OCI-LY1 (cell line): Measurements from ENCODE around the gene HIVEP2.

Experiments used
- H2AFZ ChIP-seq: fragments of 200-600 bp; sonication (generic), shearing (Covaris generic); 2 replicates; pipeline ENCODE4 v1.6.0; 2014; ENCODE audit warnings: antibody characterized with exemption, mild to moderate bottlenecking, low read length
- H3F3A ChIP-seq: fragments of 200-600 bp; sonication (generic), shearing (Covaris generic); 2 replicates; pipeline ENCODE4 v1.6.0; 2014; ENCODE audit warnings: mild to moderate bottlenecking, antibody characterized with exemption, low read length, moderate library complexity; ENCODE audit not compliant: insufficient read depth
- H3K27ac ChIP-seq: fragments of 200-600 bp; sonication (generic); 2 replicates; pipeline ENCODE4 v1.5.1; 2014; ENCODE audit warnings: low read length, mixed run types, mild to moderate bottlenecking, low read depth; ENCODE audit not compliant: poor library complexity, severe bottlenecking
- H3K27me3 ChIP-seq: fragments of 200-600 bp; sonication (generic); 2 replicates; pipeline ENCODE4 v1.6.0; 2014; ENCODE audit warnings: antibody characterized with exemption, mild to moderate bottlenecking, low read length, moderate library complexity; ENCODE audit not compliant: insufficient read depth
- H3K36me3 ChIP-seq: fragments of 200-600 bp; sonication (generic); 2 replicates; pipeline ENCODE4 v1.6.1; 2014; ENCODE audit warnings: mild to moderate bottlenecking, antibody characterized with exemption, low read length, moderate library complexity, mixed read lengths; ENCODE audit not compliant: insufficient read depth
- H3K4me1 ChIP-seq: fragments of 200-600 bp; sonication (generic); 2 replicates; pipeline ENCODE4 v1.5.1; 2014; ENCODE audit warnings: mild to moderate bottlenecking, low read length, moderate library complexity; ENCODE audit not compliant: insufficient read depth, severe bottlenecking
- H3K4me2 ChIP-seq: fragments of 200-600 bp; sonication (generic), shearing (Covaris generic); 2 replicates; pipeline ENCODE4 v1.6.1; 2014; ENCODE audit warnings: low read length
- H3K4me3 ChIP-seq: fragments of 200-600 bp; sonication (generic); 2 replicates; pipeline ENCODE4 v1.5.1; 2014; ENCODE audit warnings: low read length, low read depth, mild to moderate bottlenecking, mixed read lengths; ENCODE audit not compliant: poor library complexity, severe bottlenecking
- H3K79me2 ChIP-seq: fragments of 200-600 bp; shearing (Covaris generic); 2 replicates; pipeline ENCODE4 v1.6.1; 2016; ENCODE audit warnings: mixed run types, low read length, mixed read lengths; ENCODE audit not compliant: insufficient read depth
- H3K9ac ChIP-seq: fragments of 200-600 bp; sonication (generic), shearing (Covaris generic); 2 replicates; pipeline ENCODE4 v1.6.1; 2014; ENCODE audit warnings: mild to moderate bottlenecking, low read length, mixed read lengths
- H3K9me2 ChIP-seq: fragments of 200-600 bp; sonication (generic), shearing (Covaris generic); 2 replicates; pipeline ENCODE4 v1.6.1; 2014; ENCODE audit warnings: low read depth, mild to moderate bottlenecking, low read length, mixed read lengths
- H3K9me3 ChIP-seq: fragments of 200-600 bp; shearing (Covaris generic); 2 replicates; pipeline ENCODE4 v1.6.1; 2014; ENCODE audit warnings: low read length, mixed read lengths
- H4K20me1 ChIP-seq: fragments of 200-600 bp; sonication (generic), shearing (Covaris generic); 2 replicates; pipeline ENCODE4 v1.6.0; 2016; ENCODE audit warnings: mild to moderate bottlenecking, low read length; ENCODE audit not compliant: insufficient read depth
- EZH2 ChIP-seq: fragments of 200-600 bp; sonication (generic), shearing (Covaris generic); IDR thresholded peaks from 2 replicates; pipeline ENCODE4 v1.8.0; 2017; ENCODE audit warnings: borderline replicate concordance, mixed run types, mild to moderate bottlenecking, antibody characterized with exemption, low read length, moderate library complexity, mixed read lengths
- TF ChIP-seq, protein P1 (sequence below): fragments of 200-600 bp; sonication (generic), shearing (Covaris generic); IDR thresholded peaks from 2 replicates; pipeline ENCODE4 v1.5.1; 2017; ENCODE audit warnings: mild to moderate bottlenecking, antibody characterized with exemption, low read length, moderate library complexity, mixed read lengths

Gene HIVEP2

DNA sequence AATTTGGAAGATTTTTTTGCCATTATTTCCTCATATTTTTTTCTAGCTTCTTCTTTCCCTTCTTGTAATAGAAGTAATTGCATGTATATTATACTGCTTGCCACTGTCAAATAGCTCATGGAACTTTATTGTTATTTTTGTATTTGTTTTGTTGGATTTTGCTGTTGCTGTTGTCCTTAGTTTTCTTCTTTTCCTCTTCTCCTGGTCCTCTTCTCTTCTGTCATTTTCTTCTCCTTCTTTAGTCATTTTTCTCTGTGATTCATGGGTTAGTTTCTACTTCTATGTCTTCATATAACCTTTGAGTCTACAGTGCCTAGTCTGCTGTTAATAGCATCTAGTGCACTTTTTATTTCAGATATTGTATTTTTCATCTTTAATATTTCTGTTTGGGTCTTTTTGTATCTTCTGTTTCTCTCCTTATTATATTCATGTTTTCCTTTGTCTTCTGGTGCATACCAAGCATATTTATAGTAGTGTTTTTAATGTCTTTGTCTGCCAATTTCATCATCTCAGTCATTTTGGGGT is 226.2 kb downstream of the HIVEP2 start:
- H3K4me1 ChIP-seq, result no peaks in the 10 kb centered on the region
- H2AFZ ChIP-seq, result no peak overlapping the region
- no peak overlapping the region for H3K9ac ChIP-seq
- H3K4me2 ChIP-seq, result no peak overlapping the region
- H3K36me3 ChIP-seq, result no peaks in the 10 kb centered on the region
- no peaks in the 10 kb centered on the region for H3K27me3 ChIP-seq
- H3K9me2 ChIP-seq, result no peaks in the 10 kb centered on the region
- H3K9me3 ChIP-seq, result peaks cover 9% of the 10 kb centered on the region
- no peaks in the 10 kb centered on the region for H3F3A ChIP-seq
- no peak for TF ChIP-seq EZH2
- TF ChIP-seq, protein P1, sequence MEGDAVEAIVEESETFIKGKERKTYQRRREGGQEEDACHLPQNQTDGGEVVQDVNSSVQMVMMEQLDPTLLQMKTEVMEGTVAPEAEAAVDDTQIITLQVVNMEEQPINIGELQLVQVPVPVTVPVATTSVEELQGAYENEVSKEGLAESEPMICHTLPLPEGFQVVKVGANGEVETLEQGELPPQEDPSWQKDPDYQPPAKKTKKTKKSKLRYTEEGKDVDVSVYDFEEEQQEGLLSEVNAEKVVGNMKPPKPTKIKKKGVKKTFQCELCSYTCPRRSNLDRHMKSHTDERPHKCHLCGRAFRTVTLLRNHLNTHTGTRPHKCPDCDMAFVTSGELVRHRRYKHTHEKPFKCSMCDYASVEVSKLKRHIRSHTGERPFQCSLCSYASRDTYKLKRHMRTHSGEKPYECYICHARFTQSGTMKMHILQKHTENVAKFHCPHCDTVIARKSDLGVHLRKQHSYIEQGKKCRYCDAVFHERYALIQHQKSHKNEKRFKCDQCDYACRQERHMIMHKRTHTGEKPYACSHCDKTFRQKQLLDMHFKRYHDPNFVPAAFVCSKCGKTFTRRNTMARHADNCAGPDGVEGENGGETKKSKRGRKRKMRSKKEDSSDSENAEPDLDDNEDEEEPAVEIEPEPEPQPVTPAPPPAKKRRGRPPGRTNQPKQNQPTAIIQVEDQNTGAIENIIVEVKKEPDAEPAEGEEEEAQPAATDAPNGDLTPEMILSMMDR, result no peak
- no peak overlapping the region for H3K27ac ChIP-seq
- no peaks in the 10 kb centered on the region for H3K79me2 ChIP-seq
- H4K20me1 ChIP-seq, result no peaks in the 10 kb centered on the region
- H3K4me3 ChIP-seq, result no peak overlapping the region

DNA sequence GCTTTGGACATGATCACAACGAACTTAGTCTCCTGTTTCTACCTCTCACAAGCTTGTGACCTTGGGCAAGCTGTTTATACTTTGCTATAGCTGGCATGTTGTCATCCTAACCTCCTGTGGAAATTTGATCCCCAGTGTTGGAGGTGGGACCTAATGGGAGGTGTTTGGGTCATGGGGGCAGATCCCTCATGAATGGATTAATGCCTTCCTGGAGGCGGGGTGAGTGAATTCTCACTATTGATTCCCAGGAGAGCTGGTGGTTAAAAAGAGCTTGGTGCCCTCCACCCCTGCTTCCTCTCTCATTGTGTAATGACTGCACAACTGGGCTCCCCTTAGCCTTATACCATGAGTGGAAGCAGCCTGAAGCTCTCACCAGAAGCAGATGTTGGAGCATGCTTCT is 228.9 kb downstream of the HIVEP2 start:
- Histone ChIP-seq H3K4me1 (no peaks in the 10 kb centered on the region), H3K9me2 (no peaks in the 10 kb centered on the region), H4K20me1 (no peaks in the 10 kb centered on the region), H3K36me3 (no peaks in the 10 kb centered on the region), H3F3A (no peaks in the 10 kb centered on the region), H2AFZ (no peak overlapping the region), H3K9me3 (peaks cover 9% of the 10 kb centered on the region), H3K9ac (no peak overlapping the region), H3K4me2 (no peak overlapping the region), H3K4me3 (no peak overlapping the region), H3K27me3 (no peaks in the 10 kb centered on the region), H3K79me2 (no peaks in the 10 kb centered on the region), H3K27ac (no peak overlapping the region)
- TF ChIP-seq, protein P1, result no peak
- TF ChIP-seq EZH2, result no peak

DNA sequence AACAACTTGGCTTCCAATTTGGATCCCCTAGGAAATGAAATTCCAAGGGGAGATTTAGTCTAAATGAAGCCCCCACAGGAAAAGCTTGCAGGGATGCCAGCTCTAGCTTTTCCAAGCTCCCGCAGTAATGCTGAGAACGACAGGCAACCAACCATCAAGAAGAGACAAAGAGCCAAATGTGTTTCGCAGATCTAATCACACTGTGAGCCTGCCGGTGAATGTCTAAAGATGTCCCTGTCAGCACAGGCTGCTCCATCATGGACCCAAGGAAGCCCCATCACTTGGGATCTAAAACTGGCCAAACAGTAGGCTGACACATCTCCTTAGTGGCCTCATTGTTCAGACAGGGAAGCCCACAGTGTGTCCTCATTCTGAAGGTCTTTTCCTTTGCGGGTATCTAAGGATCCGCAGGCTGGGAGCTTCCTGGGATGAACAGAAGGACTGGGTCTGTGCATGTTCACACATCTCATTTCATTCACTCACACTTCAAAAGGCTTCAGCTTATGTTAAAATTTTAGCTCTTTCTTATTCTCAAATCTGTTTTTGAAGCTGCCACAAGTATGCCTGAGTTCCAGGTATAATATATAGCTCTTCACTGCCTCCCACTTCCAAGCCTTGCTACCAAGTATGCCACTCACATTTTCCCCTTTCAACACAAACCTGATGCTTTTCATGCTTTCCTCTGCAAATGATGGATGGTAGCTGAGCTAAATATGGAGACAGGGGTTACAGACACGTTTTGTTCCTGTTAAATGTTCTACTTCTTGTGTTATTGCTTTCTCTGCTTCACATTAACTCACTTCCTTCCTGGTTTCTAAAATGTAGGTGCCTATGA is 229.8 kb downstream of the HIVEP2 start:
- no peak overlapping the region for H3K27ac ChIP-seq
- H3K4me1 ChIP-seq, result no peaks in the 10 kb centered on the region
- no peaks in the 10 kb centered on the region for H3K36me3 ChIP-seq
- H3K4me3 ChIP-seq, result no peak overlapping the region
- peaks cover 9% of the 10 kb centered on the region for H3K9me3 ChIP-seq
- no peak overlapping the region for H3K4me2 ChIP-seq
- TF ChIP-seq, protein P1, result no peak
- TF ChIP-seq EZH2, result no peak
- H3K9me2 ChIP-seq, result no peaks in the 10 kb centered on the region
- no peaks in the 10 kb centered on the region for H3F3A ChIP-seq
- no peak overlapping the region for H3K9ac ChIP-seq
- no peaks in the 10 kb centered on the region for H3K27me3 ChIP-seq
- no peak overlapping the region for H2AFZ ChIP-seq
- no peaks in the 10 kb centered on the region for H3K79me2 ChIP-seq
- H4K20me1 ChIP-seq, result no peaks in the 10 kb centered on the region
